Breast epithelium (tissue), 4 donors: ENCODE measurements around the gene MT1G. TPM values are rescaled to one million over a fixed set of nuclear protein-coding genes. Genes with fewer than 3 reads are reported as not detected.
"Not testable (repeated sequence)": the region's sequence is repeated elsewhere in the genome, so short reads cannot be mapped to it uniquely, and the experiment has no call there.

Source experiments
- DNase-seq, 2 donors: peaks; one replicate each; pipeline ENCODE4 v3.0.0-alpha.2; 2019; ENCODE audit warnings: low spot score in 2 of 2
- H3K27ac ChIP-seq, 2 donors: fragments of 200-600 bp; sonication (generic) in 1 of 2; one replicate each; pipeline ENCODE4 v1.5.1; 2016 to 2019; ENCODE audit warnings: mild to moderate bottlenecking in 1 of 2
- H3K27me3 ChIP-seq, 2 donors: fragments of 200-600 bp; sonication (generic) in 1 of 2; one replicate each; pipeline versions ENCODE4 v1.5.1 to v1.6.0; 2017 to 2019; ENCODE audit warnings: control low read depth in 1 of 2, mild to moderate bottlenecking in 1 of 2
- H3K36me3 ChIP-seq: fragments of 200-600 bp; one replicate; pipeline ENCODE4 v1.5.1; 2019
- H3K4me1 ChIP-seq, 2 donors: fragments of 200-600 bp; sonication (generic); one replicate each; pipeline ENCODE4 v1.5.1; 2016 to 2019; ENCODE audit warnings: control low read depth in 1 of 2
- H3K4me3 ChIP-seq, 3 donors: fragments of 200-600 bp; sonication (generic); 1 replicate in 2 of 3; 2 replicates in 1 of 3; pipeline ENCODE4 v1.5.1; 2016 to 2019; ENCODE audit warnings: mild to moderate bottlenecking in 3 of 3, moderate library complexity in 2 of 3
- H3K9me3 ChIP-seq, 2 donors: fragments of 200-600 bp; sonication (generic) in 1 of 2; one replicate each; pipeline ENCODE4 v1.5.1; 2016 to 2019; ENCODE audit warnings: control low read depth in 1 of 2
- POLR2A ChIP-seq: fragments of 450-650 bp; IDR thresholded peaks from one replicate; pipeline ENCODE4 v1.6.1; 2016; ENCODE audit warnings: antibody characterized with exemption, mild to moderate bottlenecking, moderate library complexity
- POLR2AphosphoS5 ChIP-seq, 3 donors: sonication (generic); formaldehyde crosslinking; IDR thresholded peaks; one replicate each; pipeline ENCODE4 v1.6.1; 2017; ENCODE audit warnings: antibody characterized with exemption in 3 of 3
- intact Hi-C: fragments of 100-400 bp; cut with DNase I; formaldehyde crosslinking; loops from one replicate; pipeline ENCODE4 v1.15.1; 2023; ENCODE audit warnings: low total_unique reads
- total RNA-seq, 3 donors: library from RNA; depleted of rRNA; stranded (reverse); fragments of >200 nt; gene quantifications; one replicate each; pipeline ENCODE4 v1.1.0, GENCODE V29; 2016
- TF ChIP-seq, protein P1 (sequence below), 3 donors: fragments of 450-650 bp; IDR thresholded peaks; one replicate each; pipeline ENCODE4 v1.5.1; 2016 to 2017; ENCODE audit warnings: antibody characterized with exemption in 3 of 3, mild to moderate bottlenecking in 3 of 3, moderate library complexity in 3 of 3

Gene MT1G
- total RNA-seq, 3 donors from 2014 or later: 20.0 to 224 (median 48.3) TPM

DNA sequence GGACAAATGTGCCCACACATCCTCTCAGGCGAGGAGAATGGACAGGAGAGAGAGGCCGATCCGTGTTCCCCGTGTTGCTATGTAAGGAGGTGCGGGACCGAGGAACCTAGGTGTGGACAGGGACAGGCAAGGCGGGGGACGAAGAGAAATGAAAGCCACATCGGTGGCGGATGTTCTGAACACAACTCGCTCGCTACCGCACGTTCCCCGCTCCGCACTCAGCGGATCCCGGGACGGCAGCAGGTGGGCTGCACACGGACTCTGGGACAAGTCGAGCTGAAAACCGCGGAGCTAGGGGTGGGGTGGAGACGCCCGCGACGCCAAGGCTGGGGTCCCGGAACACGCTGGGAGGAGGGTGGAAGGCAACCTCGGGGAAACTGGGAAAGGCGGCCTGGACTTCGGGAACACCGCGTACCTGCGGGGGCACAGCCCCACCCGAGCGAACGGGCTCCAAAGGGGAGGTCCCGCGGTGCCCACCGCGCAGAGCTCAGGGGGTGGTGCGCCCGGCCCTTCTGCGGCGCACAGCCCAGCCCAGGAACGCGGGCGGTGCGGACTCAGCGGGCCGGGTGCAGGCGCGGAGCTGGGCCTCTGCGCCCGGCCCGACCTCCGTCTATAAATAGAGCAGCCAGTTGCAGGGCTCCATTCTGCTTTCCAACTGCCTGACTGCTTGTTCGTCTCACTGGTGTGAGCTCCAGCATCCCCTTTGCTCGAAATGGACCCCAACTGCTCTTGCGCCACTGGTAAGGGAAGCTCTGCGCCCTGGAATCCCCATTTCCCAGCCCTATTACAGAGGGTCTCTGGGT, 42.5 kb downstream of the MT1G start, which contains the start of gene MT1E:
Gene MT1E (plus strand): TSS at position 642 of the 803 bp plus-strand sequence. CDS start 71 bp downstream, at position 713.
- Histone ChIP-seq H3K4me1 (no peaks in the 10 kb centered on the region), H3K4me3 (peak within 1 kb of the TSS; percentile 50 to 73 (median 72)), H3K27ac (peak within 1 kb of the TSS; percentile 87 to 97), H3K9me3 (no peaks in the 10 kb centered on the region), H3K27me3 (no peaks in the 10 kb centered on the region), H3K36me3 (no peaks in the 10 kb centered on the region)
- TF ChIP-seq, protein P1, sequence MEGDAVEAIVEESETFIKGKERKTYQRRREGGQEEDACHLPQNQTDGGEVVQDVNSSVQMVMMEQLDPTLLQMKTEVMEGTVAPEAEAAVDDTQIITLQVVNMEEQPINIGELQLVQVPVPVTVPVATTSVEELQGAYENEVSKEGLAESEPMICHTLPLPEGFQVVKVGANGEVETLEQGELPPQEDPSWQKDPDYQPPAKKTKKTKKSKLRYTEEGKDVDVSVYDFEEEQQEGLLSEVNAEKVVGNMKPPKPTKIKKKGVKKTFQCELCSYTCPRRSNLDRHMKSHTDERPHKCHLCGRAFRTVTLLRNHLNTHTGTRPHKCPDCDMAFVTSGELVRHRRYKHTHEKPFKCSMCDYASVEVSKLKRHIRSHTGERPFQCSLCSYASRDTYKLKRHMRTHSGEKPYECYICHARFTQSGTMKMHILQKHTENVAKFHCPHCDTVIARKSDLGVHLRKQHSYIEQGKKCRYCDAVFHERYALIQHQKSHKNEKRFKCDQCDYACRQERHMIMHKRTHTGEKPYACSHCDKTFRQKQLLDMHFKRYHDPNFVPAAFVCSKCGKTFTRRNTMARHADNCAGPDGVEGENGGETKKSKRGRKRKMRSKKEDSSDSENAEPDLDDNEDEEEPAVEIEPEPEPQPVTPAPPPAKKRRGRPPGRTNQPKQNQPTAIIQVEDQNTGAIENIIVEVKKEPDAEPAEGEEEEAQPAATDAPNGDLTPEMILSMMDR (IDR thresholded peaks at IDR 0.05): no peak
- TF ChIP-seq POLR2AphosphoS5 (IDR thresholded peaks at IDR 0.05) (peak; percentile 89 to 99 (median 95)), POLR2A (peak; percentile 80)
- intact Hi-C loops: no loop called here
- DNase-seq: peak; percentile 83 to 84

DNA sequence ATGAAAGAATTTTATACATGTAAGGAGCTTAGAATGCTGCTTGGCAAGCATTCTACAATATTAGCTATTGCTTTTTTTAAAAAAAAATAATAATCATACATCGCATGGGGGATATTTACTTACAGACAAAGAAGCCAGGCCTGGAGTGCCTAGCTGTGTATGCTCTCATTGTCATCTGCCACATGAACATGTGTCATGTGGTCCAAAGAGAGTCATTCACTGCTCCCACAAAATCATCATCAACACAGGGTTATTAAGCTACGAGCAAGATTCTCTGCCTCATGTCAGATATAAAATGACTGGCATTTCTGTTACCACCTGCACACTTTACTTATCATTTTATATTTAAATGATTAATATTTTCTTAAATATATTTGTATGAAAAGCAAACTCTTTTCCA, 44.2 kb downstream of the MT1G start:
- no peak for DNase-seq
- intact Hi-C loops: no loop called here
- no peaks in the 10 kb centered on the region for H3K4me1 ChIP-seq
- no peaks in the 10 kb centered on the region for H3K36me3 ChIP-seq
- TF ChIP-seq, protein P1 (IDR thresholded peaks at IDR 0.05): no peak
- no peak for TF ChIP-seq POLR2A
- no peak for TF ChIP-seq POLR2AphosphoS5 (IDR thresholded peaks at IDR 0.05)
- H3K9me3 ChIP-seq: no peaks in the 10 kb centered on the region
- H3K27me3 ChIP-seq: no peaks in the 10 kb centered on the region
- no peak overlapping the region for H3K4me3 ChIP-seq
- no peak overlapping the region for H3K27ac ChIP-seq

DNA sequence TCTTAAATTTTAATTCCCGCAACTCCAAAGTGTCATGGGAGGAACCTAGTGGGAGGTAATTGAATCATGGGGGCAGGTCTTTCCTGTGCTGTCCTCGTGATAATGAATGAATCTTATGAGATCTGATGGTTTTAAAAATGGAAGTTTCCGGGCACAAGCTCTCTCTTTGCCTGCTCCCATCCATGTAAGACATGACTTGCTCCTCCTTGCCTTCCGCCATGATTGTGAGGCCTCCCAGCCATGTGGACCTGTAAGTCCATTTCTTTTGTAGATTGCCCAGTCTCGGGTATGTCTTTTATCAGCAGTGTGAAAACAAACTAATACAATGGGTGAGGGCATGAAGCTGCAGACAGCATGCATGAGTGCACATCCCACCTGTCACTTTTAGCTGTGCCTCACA, 44.7 kb downstream of the MT1G start:
- H3K36me3 ChIP-seq, DNase-seq, H3K9me3 ChIP-seq, H3K4me1 ChIP-seq, H3K27ac ChIP-seq, H3K27me3 ChIP-seq, intact Hi-C loops, H3K4me3 ChIP-seq: not testable (repeated sequence)

DNA sequence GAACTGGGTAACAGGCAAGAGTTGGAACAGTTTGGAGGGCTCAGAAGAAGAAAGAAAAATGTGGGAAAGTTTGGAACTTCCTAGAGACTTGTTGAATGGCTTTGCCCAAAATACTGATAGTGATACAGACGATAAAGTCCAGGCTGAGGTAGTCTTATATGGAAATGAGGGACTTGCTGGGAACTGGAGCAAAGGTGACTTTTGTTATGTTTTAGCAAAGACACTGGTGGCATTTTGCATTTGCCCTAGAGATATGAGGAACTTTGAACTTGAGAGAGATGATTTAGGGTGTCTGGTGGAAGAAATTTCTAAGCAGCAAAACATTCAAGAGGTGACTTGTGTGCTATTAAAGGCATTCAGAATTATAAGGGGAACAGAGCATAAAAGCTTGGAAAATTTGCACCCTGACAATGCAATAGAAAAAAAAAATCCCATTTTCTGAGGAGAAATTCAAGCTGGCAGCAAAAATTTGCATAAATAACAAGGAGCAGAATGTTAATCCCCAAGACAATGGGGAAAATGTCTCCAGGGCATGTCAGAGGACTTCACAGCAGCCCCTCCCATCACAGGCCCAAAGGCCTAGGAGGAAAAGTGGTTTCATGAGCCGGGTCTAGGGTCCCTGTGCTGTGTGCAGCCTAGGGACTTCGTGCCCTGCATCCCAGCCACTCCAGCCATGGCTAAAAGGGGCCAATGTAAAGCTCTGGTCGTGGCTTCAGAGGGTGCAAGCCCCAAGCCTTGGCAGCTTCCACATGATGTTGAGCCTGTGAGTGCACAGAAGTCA, 46.0 kb downstream of the MT1G start:
- H3K36me3 ChIP-seq, H3K4me3 ChIP-seq, intact Hi-C loops, H3K27ac ChIP-seq, DNase-seq, H3K9me3 ChIP-seq, H3K4me1 ChIP-seq, H3K27me3 ChIP-seq: not testable (repeated sequence)

DNA sequence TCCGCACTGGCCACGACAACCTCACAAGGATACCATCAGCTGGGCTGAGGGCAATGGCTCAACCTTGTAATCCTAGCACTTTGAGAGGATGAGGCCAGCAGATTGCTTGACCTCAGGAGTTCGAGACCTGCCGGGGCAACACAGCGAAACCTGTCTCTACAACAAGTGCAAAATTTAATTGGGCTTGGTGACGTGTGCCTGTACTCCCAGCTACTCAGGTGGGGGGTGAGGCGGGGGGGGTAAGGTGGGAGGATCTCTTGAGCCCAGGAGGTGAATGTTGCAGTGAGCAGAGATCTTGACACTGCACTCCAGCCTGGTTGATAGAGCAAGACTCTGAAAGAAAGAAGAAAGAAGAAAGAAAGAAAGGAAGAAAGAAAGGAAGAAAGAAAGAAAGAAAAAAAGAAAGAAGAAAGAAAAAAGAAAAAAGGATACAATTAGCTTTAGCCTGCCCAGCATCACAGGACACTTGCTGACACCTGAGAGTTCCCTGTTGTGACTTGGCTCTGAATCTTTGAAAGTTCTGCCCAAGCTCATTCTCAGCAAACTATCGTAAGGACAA, 47.4 kb downstream of the MT1G start:
- no peaks in the 10 kb centered on the region for H3K4me1 ChIP-seq
- H3K4me3 ChIP-seq: no peak overlapping the region
- no peaks in the 10 kb centered on the region for H3K9me3 ChIP-seq
- no peak overlapping the region for H3K27ac ChIP-seq
- TF ChIP-seq POLR2AphosphoS5 (IDR thresholded peaks at IDR 0.05) (no peak), POLR2A (no peak)
- TF ChIP-seq, protein P1 (IDR thresholded peaks at IDR 0.05): no peak
- DNase-seq: no peak
- intact Hi-C loops: no loop called here
- no peaks in the 10 kb centered on the region for H3K27me3 ChIP-seq
- H3K36me3 ChIP-seq: no peaks in the 10 kb centered on the region

DNA sequence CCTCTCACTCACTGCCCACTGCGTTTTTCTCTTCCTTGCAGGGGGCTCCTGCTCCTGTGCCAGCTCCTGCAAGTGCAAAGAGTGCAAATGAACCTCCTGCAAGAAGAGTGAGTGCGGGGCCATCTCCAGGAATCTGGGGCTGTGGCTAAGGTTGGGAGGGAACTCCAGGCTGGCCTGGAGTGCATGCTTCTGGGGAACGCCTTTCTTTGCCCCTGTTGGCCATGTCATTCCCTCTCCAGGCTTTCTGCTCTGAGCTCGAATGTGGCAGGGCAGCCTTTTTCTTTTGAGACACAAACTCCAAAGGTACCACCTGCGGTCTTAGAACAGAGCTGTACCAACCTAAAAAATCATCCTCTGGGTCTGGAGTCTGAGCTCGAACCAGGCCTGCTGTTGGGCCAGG, 49.7 kb downstream of the MT1G start:
- H3K36me3 ChIP-seq: no peaks in the 10 kb centered on the region
- H3K27me3 ChIP-seq: no peaks in the 10 kb centered on the region
- H3K9me3 ChIP-seq: no peaks in the 10 kb centered on the region
- H3K4me3 ChIP-seq: peak overlapping the region in 2 of 3 donors; percentile 47 to 63
- peak overlapping the region in 1 of 2 donors; percentile 48 for H3K27ac ChIP-seq
- intact Hi-C loops: no loop called here
- no peaks in the 10 kb centered on the region for H3K4me1 ChIP-seq
- DNase-seq: no peak
- no peak for TF ChIP-seq POLR2AphosphoS5 (IDR thresholded peaks at IDR 0.05)
- TF ChIP-seq, protein P1 (IDR thresholded peaks at IDR 0.05): no peak
- no peak for TF ChIP-seq POLR2A
